Liver (tissue), 9 donors: ENCODE results near the gene NPPB. TPM values are rescaled to one million over a fixed set of nuclear protein-coding genes. Genes with fewer than 3 reads are reported as not detected.

Source experiments
- DNase-seq: peaks from one replicate; pipeline ENCODE4 v3.0.0-alpha.2; 2017; ENCODE audit warnings: low spot score
- H3K27ac ChIP-seq, 2 donors: one replicate each; pipeline ENCODE4 v1.7.0; 2013; ENCODE audit warnings: inconsistent platforms in 2 of 2, low read length in 2 of 2, control low read depth in 1 of 2, low read depth in 1 of 2, mild to moderate bottlenecking in 1 of 2
- H3K27me3 ChIP-seq, 4 donors: one replicate each; pipeline versions ENCODE4 v1.6.1 to v1.7.0; 2013; ENCODE audit warnings: low read length in 3 of 4, inconsistent platforms in 1 of 4, mild to moderate bottlenecking in 1 of 4, moderate library complexity in 1 of 4; ENCODE audit not compliant: control insufficient read depth in 4 of 4, insufficient read depth in 4 of 4
- H3K36me3 ChIP-seq, 4 donors: one replicate each; pipeline versions ENCODE4 v1.6.1 to v1.7.0; 2013; ENCODE audit warnings: low read length in 3 of 4, mild to moderate bottlenecking in 3 of 4, low read depth in 1 of 4, moderate library complexity in 1 of 4; ENCODE audit not compliant: control insufficient read depth in 4 of 4, insufficient read depth in 3 of 4
- H3K4me1 ChIP-seq, 4 donors: one replicate each; pipeline versions ENCODE4 v1.6.1 to v1.7.0; 2013; ENCODE audit warnings: low read length in 3 of 4, mild to moderate bottlenecking in 3 of 4, moderate library complexity in 1 of 4; ENCODE audit not compliant: control insufficient read depth in 4 of 4, insufficient read depth in 4 of 4
- H3K4me3 ChIP-seq, 3 donors: one replicate each; pipeline versions ENCODE4 v1.6.1 to v1.7.0; 2013; ENCODE audit warnings: low read length in 3 of 3, control low read depth in 1 of 3, low read depth in 1 of 3, mild to moderate bottlenecking in 1 of 3
- H3K9ac ChIP-seq, 2 donors: one replicate each; pipeline ENCODE4 v1.7.0; 2013; ENCODE audit warnings: low read length in 2 of 2, mild to moderate bottlenecking in 2 of 2, moderate library complexity in 2 of 2, control low read depth in 1 of 2, low read depth in 1 of 2
- H3K9me3 ChIP-seq, 4 donors: one replicate each; pipeline versions ENCODE4 v1.6.1 to v1.7.0; 2013; ENCODE audit warnings: low read length in 3 of 4; ENCODE audit not compliant: control insufficient read depth in 4 of 4
- ATF3 ChIP-seq: IDR thresholded peaks from 2 replicates; pipeline ENCODE4 v1.6.1; 2016; ENCODE audit warnings: antibody characterized with exemption
- EGR1 ChIP-seq, 2 donors: IDR thresholded peaks; 2 replicates each; pipeline ENCODE4 v1.6.1; 2016 to 2018; ENCODE audit warnings: antibody characterized with exemption in 2 of 2, low read depth in 2 of 2
- FOXA1 ChIP-seq: IDR thresholded peaks from 2 replicates; pipeline ENCODE4 v1.6.1; 2016; ENCODE audit warnings: antibody characterized with exemption
- FOXA2 ChIP-seq: IDR thresholded peaks from 2 replicates; pipeline ENCODE4 v1.6.1; 2016; ENCODE audit warnings: antibody characterized with exemption
- GABPA ChIP-seq, 2 donors: IDR thresholded peaks in 1 of 2; conservative IDR thresholded peaks in 1 of 2; 2 replicates each; pipeline ENCODE4 v1.6.1; 2016; ENCODE audit warnings: antibody characterized with exemption in 2 of 2, mild to moderate bottlenecking in 1 of 2, moderate library complexity in 1 of 2
- HNF4A ChIP-seq, 2 donors: conservative IDR thresholded peaks; 2 replicates each; pipeline ENCODE4 v1.6.1; 2016; ENCODE audit warnings: antibody characterized with exemption in 2 of 2, mild to moderate bottlenecking in 2 of 2
- HNF4G ChIP-seq: IDR thresholded peaks from 2 replicates; pipeline ENCODE4 v1.6.1; 2016; ENCODE audit warnings: antibody characterized with exemption
- JUND ChIP-seq, 2 donors: IDR thresholded peaks; 2 replicates each; pipeline ENCODE4 v1.6.1; 2016; ENCODE audit warnings: antibody characterized with exemption in 2 of 2
- MAX ChIP-seq: IDR thresholded peaks from 2 replicates; pipeline ENCODE4 v1.6.1; 2016; ENCODE audit warnings: antibody characterized with exemption
- RAD21 ChIP-seq, 2 donors: IDR thresholded peaks; 2 replicates each; pipeline ENCODE4 v1.6.1; 2016; ENCODE audit warnings: antibody characterized with exemption in 2 of 2, mild to moderate bottlenecking in 2 of 2
- REST ChIP-seq: IDR thresholded peaks from 2 replicates; pipeline ENCODE4 v1.6.1; 2016; ENCODE audit warnings: antibody characterized with exemption, mild to moderate bottlenecking
- RXRA ChIP-seq, 2 donors: IDR thresholded peaks; 2 replicates each; pipeline ENCODE4 v1.6.1; 2017 to 2018; ENCODE audit warnings: antibody characterized with exemption in 2 of 2, mild to moderate bottlenecking in 1 of 2
- SP1 ChIP-seq: IDR thresholded peaks from 2 replicates; pipeline ENCODE4 v1.6.1; 2018; ENCODE audit warnings: antibody characterized with exemption, mild to moderate bottlenecking
- TAF1 ChIP-seq: conservative IDR thresholded peaks from 2 replicates; pipeline ENCODE4 v1.6.1; 2016; ENCODE audit warnings: antibody characterized with exemption, mild to moderate bottlenecking
- YY1 ChIP-seq: IDR thresholded peaks from 2 replicates; pipeline ENCODE4 v1.6.1; 2016; ENCODE audit warnings: antibody characterized with exemption, mild to moderate bottlenecking
- ZBTB33 ChIP-seq: IDR thresholded peaks from 2 replicates; pipeline ENCODE4 v1.6.1; 2016; ENCODE audit warnings: antibody characterized with exemption
- WGBS: extraction: QIAGEN DNeasy Blood & Tissue Kit; methylation state at CpG from one replicate; pipeline ENCODE4 v1.1.7; 2013; 5-methylcytosine and 5-hydroxymethylcytosine counted together
- polyA plus RNA-seq, 2 donors: library from polyadenylated mRNA; stranded (reverse) in 1 of 2; unstranded in 1 of 2; fragments of 200-250 nt in 1 of 2; fragments of >200 nt in 1 of 2; fragmentation: Nextera tagmentation in 1 of 2; extraction: Ambion mirVana in 1 of 2; gene quantifications; one replicate each; pipeline versions ENCODE4 v1.2.1 to v1.2.3, GENCODE V29; 2013 to 2015
- total RNA-seq, 2 donors: library from RNA; depleted of rRNA; stranded (reverse); fragments of >200 nt; gene quantifications; one replicate each; pipeline ENCODE4 v1.2.3, GENCODE V29; 2014
- donor health status: healthy.
- donor health status: healthy.
- donor health status: healthy.
- donor health status: healthy.
- donor health status: healthy.

The NPPB gene
- total and polyA plus RNA-seq, 4 donors = not detected

- Histone ChIP-seq H3K4me3 (no peak overlapping the region), H3K9me3 (no peaks in the 10 kb centered on the region), H3K27ac (peak overlapping the region; percentile 95 to 96), H3K27me3 (no peaks in the 10 kb centered on the region), H3K4me1 (peaks cover 19 to 48% (median 37%) of the 10 kb centered on the region in 4 donors), H3K9ac (peak overlapping the region; percentile 30 to 42), H3K36me3 (peaks cover 3 to 24% (median 17%) of the 10 kb centered on the region in 4 donors)
- peak; percentile 73 for DNase-seq
- no peak for TF ChIP-seq GABPA (IDR thresholded peaks at IDR 0.05 in 1 of 2, conservative IDR thresholded peaks at IDR 0.05 in 1 of 2)
- TF ChIP-seq YY1 = no peak
- TF ChIP-seq TAF1 = no peak
- TF ChIP-seq REST = no peak
- TF ChIP-seq RAD21 (IDR thresholded peaks at IDR 0.05) = no peak
- TF ChIP-seq FOXA2 = no peak
- 53% methylated on average over 17 of the region's 17 CpGs for WGBS
Measured at GRCh38 chr1:11841245-11842153, 17.2 kb downstream of the NPPB start.

GRCh38 chr1:11839727-11840705 is 18.7 kb downstream of the NPPB start:
- Histone ChIP-seq H3K4me1 (peaks cover 19 to 48% (median 37%) of the 10 kb centered on the region in 4 donors), H3K36me3 (peaks cover 3 to 38% (median 26%) of the 10 kb centered on the region in 4 donors), H3K4me3 (no peak overlapping the region), H3K9me3 (no peaks in the 10 kb centered on the region), H3K27ac (peak overlapping the region; percentile 95 to 96), H3K27me3 (no peaks in the 10 kb centered on the region), H3K9ac (peak overlapping the region; percentile 7 to 46)
- no peak for DNase-seq
- WGBS = 35% methylated on average over 20 of the region's 20 CpGs
- no peak for TF ChIP-seq FOXA2
- TF ChIP-seq RXRA (IDR thresholded peaks at IDR 0.05) = peak; percentile 71 to 90
- TF ChIP-seq EGR1 (IDR thresholded peaks at IDR 0.05; ENCODE audit: low read depth in 2 of 2) = no peak
- TF ChIP-seq JUND (IDR thresholded peaks at IDR 0.05) = peak in 1 of 2 donors; percentile 43
- TF ChIP-seq ZBTB33 = no peak
- TF ChIP-seq SP1 = peak; percentile 51
- no peak for TF ChIP-seq YY1
- no peak for TF ChIP-seq HNF4G
- TF ChIP-seq MAX = no peak
- TF ChIP-seq FOXA1 = no peak
- no peak for TF ChIP-seq GABPA (IDR thresholded peaks at IDR 0.05 in 1 of 2, conservative IDR thresholded peaks at IDR 0.05 in 1 of 2)
- TF ChIP-seq TAF1 = no peak
- peak in 1 of 2 donors; percentile 5 for TF ChIP-seq RAD21 (IDR thresholded peaks at IDR 0.05)
- TF ChIP-seq REST = no peak
- peak; percentile 42 to 75 for TF ChIP-seq HNF4A (conservative IDR thresholded peaks at IDR 0.05)
- TF ChIP-seq ATF3 = no peak
